GM12873 (cell line): ENCODE data around the gene PNMT.

Experiments used
- CTCF ChIP-seq: IDR thresholded peaks from 2 replicates; pipeline ENCODE4 v1.5.1; 2012; ENCODE audit warnings: low read depth, mild to moderate bottlenecking, moderate library complexity, low read length, control low read depth; ENCODE audit not compliant: insufficient read depth; ENCODE audit errors: missing control alignments

Gene PNMT

GRCh38 chr17:39716879-39717536, 48.8 kb downstream of the PNMT start:
- TF ChIP-seq CTCF: no peak

GRCh38 chr17:39717660-39718059, 49.4 kb downstream of the PNMT start:
- no peak for TF ChIP-seq CTCF

- TF ChIP-seq CTCF: no peak
Measured at GRCh38 chr17:39719563-39720355, 51.5 kb downstream of the PNMT start.
